ENCODE data around the gene GLA.

GLA gene

GRCh38 chrX:101407748-101408531 is at the start of gene GLA, which contains the start of gene HNRNPH2 (continued):
- TF ChIP-seq KLF1 (tag by site-specific recombination; IDR thresholded peaks at IDR 0.05) (no peak), ZNF169 (tag by site-specific recombination; IDR thresholded peaks at IDR 0.05) (no peak), EGR2 (tag by site-specific recombination; IDR thresholded peaks at IDR 0.05; ENCODE audit: low read depth) (peak; percentile 82; the same call in 1 of the 2 replicates), PRDM6 (tag by site-specific recombination; IDR thresholded peaks at IDR 0.05) (no peak), TRIM28 (IDR thresholded peaks at IDR 0.05; ENCODE audit: borderline replicate concordance, low read length) (no peak), YY1 (tag by site-specific recombination; IDR thresholded peaks at IDR 0.05) (peak; percentile 72), ZNF2 (tag by site-specific recombination; IDR thresholded peaks at IDR 0.05) (peak; percentile 97), ZNF48 (tag by site-specific recombination; IDR thresholded peaks at IDR 0.05) (no peak), ZFHX2 (tag by site-specific recombination; conservative IDR thresholded peaks at IDR 0.05) (peak; percentile 87), ELK4 (IDR thresholded peaks at IDR 0.05; ENCODE audit: borderline replicate concordance, low read depth, low read length) (no peak), ZSCAN23 (tag by site-specific recombination; IDR thresholded peaks at IDR 0.05) (peak; percentile 95), ZNF701 (tag by site-specific recombination; IDR thresholded peaks at IDR 0.05) (no peak), BCL11B (tag by site-specific recombination; IDR thresholded peaks at IDR 0.05; ENCODE audit: low read depth) (no peak; the same call in 1 of the 2 replicates), ZNF19 (tag by site-specific recombination; IDR thresholded peaks at IDR 0.05; ENCODE audit: low read depth) (no peak), ZNF549 (tag by site-specific recombination; IDR thresholded peaks at IDR 0.05) (no peak), ZNF571 (tag by site-specific recombination; IDR thresholded peaks at IDR 0.05) (no peak), ZNF600 (tag by site-specific recombination; IDR thresholded peaks at IDR 0.05) (peak; percentile 51), ZNF140 (tag by site-specific recombination; IDR thresholded peaks at IDR 0.05) (no peak), PATZ1 (tag by site-specific recombination; IDR thresholded peaks at IDR 0.05) (peak; percentile 91), ZNF658 (tag by site-specific recombination; IDR thresholded peaks at IDR 0.05) (no peak), ZNF514 (tag by site-specific recombination; IDR thresholded peaks at IDR 0.05) (no peak), ZNF221 (tag by site-specific recombination; IDR thresholded peaks at IDR 0.05; ENCODE audit: borderline replicate concordance) (no peak), ZBTB20 (tag by site-specific recombination; IDR thresholded peaks at IDR 0.05) (peak; percentile 31; the same call in 1 of the 2 replicates), SP7 (tag by site-specific recombination; IDR thresholded peaks at IDR 0.05) (peak; percentile 95), ZNF335 (tag by site-specific recombination; conservative IDR thresholded peaks at IDR 0.05) (no peak), ZNF837 (tag by site-specific recombination; IDR thresholded peaks at IDR 0.05) (no peak), ZNF707 (tag by site-specific recombination; IDR thresholded peaks at IDR 0.05) (no peak), ZBTB48 (tag by site-specific recombination; IDR thresholded peaks at IDR 0.05) (0 out of 2 replicates have a peak, but pooled peaks have one; percentile 2), ZNF280C (tag by site-specific recombination; IDR thresholded peaks at IDR 0.05) (no peak), ZNF175 (tag by site-specific recombination; IDR thresholded peaks at IDR 0.05) (no peak), FEZF1 (tag by site-specific recombination; IDR thresholded peaks at IDR 0.05) (0 out of 2 replicates have a peak, but pooled peaks have one; percentile 13), ZNF623 (tag by site-specific recombination; IDR thresholded peaks at IDR 0.05) (no peak; the same call in 1 of the 2 replicates), ZBTB6 (tag by site-specific recombination; IDR thresholded peaks at IDR 0.05) (no peak), GLIS1 (tag by site-specific recombination; IDR thresholded peaks at IDR 0.05) (no peak; the same call in 1 of the 2 replicates)

Data from HEK293 (cell line).